Naive B cell (primary cell): ENCODE results near the gene OR9I1. TPM values are rescaled to one million over a fixed set of nuclear protein-coding genes. Genes with fewer than 3 reads are reported as not detected.
A peak's percentile ranks its signal among the peaks of the same experiment; 100 is the strongest.

ENCODE experiments used
- ATAC-seq, 2 donors: fragments of 150-1000 bp; cut with Tn5 transposase; 2 replicates each; pipeline ENCODE4 v1.10.0; 2021; ENCODE audit warnings: low read depth in 2 of 2, mild to moderate bottlenecking in 2 of 2, moderate library complexity in 2 of 2
- DNase-seq: peaks from one replicate; pipeline ENCODE4 v3.0.0; 2022
- H3K27ac Mint-ChIP-seq, 6 donors: one replicate each; pipeline ENCODE4 v1.8.0; 2020 to 2022; ENCODE audit warnings: mild to moderate bottlenecking in 6 of 6, mixed read lengths in 6 of 6, moderate library complexity in 5 of 6, inconsistent platforms in 2 of 6
- H3K27me3 Mint-ChIP-seq, 3 donors: one replicate each; pipeline ENCODE4 v1.8.0; 2021 to 2022; ENCODE audit warnings: mixed read lengths in 3 of 3, mild to moderate bottlenecking in 1 of 3
- H3K36me3 Mint-ChIP-seq, 2 donors: one replicate each; pipeline ENCODE4 v1.8.0; 2020 to 2022; ENCODE audit warnings: mixed read lengths in 2 of 2, inconsistent platforms in 1 of 2, mild to moderate bottlenecking in 1 of 2
- H3K4me1 Mint-ChIP-seq, 3 donors: one replicate each; pipeline ENCODE4 v1.8.0; 2020 to 2022; ENCODE audit warnings: mixed read lengths in 3 of 3, inconsistent platforms in 1 of 3, mild to moderate bottlenecking in 1 of 3, moderate library complexity in 1 of 3
- H3K4me3 Mint-ChIP-seq, 8 donors: one replicate each; pipeline ENCODE4 v1.8.0; 2020 to 2022; ENCODE audit warnings: mild to moderate bottlenecking in 8 of 8, mixed read lengths in 8 of 8, moderate library complexity in 8 of 8, inconsistent platforms in 2 of 8
- H3K9me3 Mint-ChIP-seq, 7 donors: one replicate each; pipeline ENCODE4 v1.8.0; 2020 to 2022; ENCODE audit warnings: mixed read lengths in 7 of 7, mild to moderate bottlenecking in 5 of 7, inconsistent platforms in 2 of 7, moderate library complexity in 1 of 7
- polyA plus RNA-seq, 6 donors: library from polyadenylated mRNA; unstranded; fragments of 300-500 nt; fragmentation: Illumina TruSeq; gene quantifications; one replicate each; pipeline ENCODE4 v1.2.3, GENCODE V29; 2021; ENCODE audit warnings: low read depth in 6 of 6

The OR9I1 gene, protein sequence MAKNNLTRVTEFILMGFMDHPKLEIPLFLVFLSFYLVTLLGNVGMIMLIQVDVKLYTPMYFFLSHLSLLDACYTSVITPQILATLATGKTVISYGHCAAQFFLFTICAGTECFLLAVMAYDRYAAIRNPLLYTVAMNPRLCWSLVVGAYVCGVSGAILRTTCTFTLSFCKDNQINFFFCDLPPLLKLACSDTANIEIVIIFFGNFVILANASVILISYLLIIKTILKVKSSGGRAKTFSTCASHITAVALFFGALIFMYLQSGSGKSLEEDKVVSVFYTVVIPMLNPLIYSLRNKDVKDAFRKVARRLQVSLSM
- polyA plus RNA-seq = not detected

DNA sequence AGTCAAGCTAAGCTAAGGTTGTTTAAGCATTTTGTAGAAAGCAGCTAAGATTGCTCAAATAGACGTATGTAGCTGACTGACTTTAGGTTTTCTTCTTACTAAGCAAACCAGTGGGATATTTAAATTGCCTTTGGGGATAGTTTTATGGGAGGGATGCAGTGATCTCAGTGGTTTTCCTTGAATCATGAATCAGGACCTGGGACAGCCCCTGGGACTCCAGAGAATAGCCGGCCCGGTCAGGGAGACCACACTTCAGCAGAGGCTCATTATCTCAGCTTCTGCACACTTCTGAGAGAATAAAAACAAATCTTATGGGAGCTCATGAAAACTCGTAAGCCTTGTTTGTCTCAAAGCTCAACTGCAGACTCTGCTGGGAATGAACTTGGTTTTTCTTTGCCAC, at the start of gene OR9I1:
OR9I1 (minus strand) TSS at position 62 of the 400 bp plus-strand sequence. CDS start 6,086 bp downstream, outside the sequence.
- Mint-ChIP-seq H3K36me3 (no peaks in the 10 kb centered on the region), H3K27me3 (peaks cover 0 to 20% (median 6%) of the 10 kb centered on the region in 3 donors), H3K9me3 (no peaks in the 10 kb centered on the region), H3K27ac (peak within 1 kb of the TSS in 1 of 6 donors; percentile 4), H3K4me3 (no peak within 1 kb of the TSS), H3K4me1 (no peaks in the 10 kb centered on the region)
- DNase-seq (no peak), ATAC-seq (no peak)

- Mint-ChIP-seq H3K36me3 (no peaks in the 10 kb centered on the region), H3K27me3 (peaks cover 6 to 20% (median 11%) of the 10 kb centered on the region in 3 donors), H3K9me3 (peaks cover 0 to 6% (median 0%) of the 10 kb centered on the region in 7 donors), H3K4me3 (no peak overlapping the region), H3K27ac (no peak overlapping the region), H3K4me1 (no peaks in the 10 kb centered on the region)
- DNase-seq (no peak), ATAC-seq (no peak)
Measured at GRCh38 chr11:58165504-58166106, 40.3 kb upstream of the OR9I1 start.

- Mint-ChIP-seq H3K9me3 (peaks cover 0 to 9% (median 0%) of the 10 kb centered on the region in 7 donors), H3K36me3 (no peaks in the 10 kb centered on the region), H3K4me1 (no peaks in the 10 kb centered on the region), H3K27me3 (peaks cover 6 to 15% (median 11%) of the 10 kb centered on the region in 3 donors), H3K27ac (no peak overlapping the region), H3K4me3 (no peak overlapping the region)
- no peak for DNase-seq
- no peak for ATAC-seq
Measured at GRCh38 chr11:58164990-58165389, 39.7 kb upstream of the OR9I1 start.

GRCh38 chr11:58164389-58164788, 39.1 kb upstream of the OR9I1 start:
- Mint-ChIP-seq H3K27ac (no peak overlapping the region), H3K36me3 (no peaks in the 10 kb centered on the region), H3K27me3 (peaks cover 6 to 11% (median 9%) of the 10 kb centered on the region in 3 donors), H3K4me3 (no peak overlapping the region), H3K4me1 (no peaks in the 10 kb centered on the region), H3K9me3 (peaks cover 0 to 15% (median 0%) of the 10 kb centered on the region in 7 donors)
- no peak for ATAC-seq
- DNase-seq = no peak

GRCh38 chr11:58152781-58153180, 27.5 kb upstream of the OR9I1 start:
- Mint-ChIP-seq H3K27ac (no peak overlapping the region), H3K4me1 (no peaks in the 10 kb centered on the region), H3K9me3 (peaks cover 0 to 5% (median 0%) of the 10 kb centered on the region in 7 donors), H3K36me3 (no peaks in the 10 kb centered on the region), H3K27me3 (peaks cover 12 to 19% (median 18%) of the 10 kb centered on the region in 3 donors), H3K4me3 (no peak overlapping the region)
- DNase-seq = no peak
- ATAC-seq = no peak

DNA sequence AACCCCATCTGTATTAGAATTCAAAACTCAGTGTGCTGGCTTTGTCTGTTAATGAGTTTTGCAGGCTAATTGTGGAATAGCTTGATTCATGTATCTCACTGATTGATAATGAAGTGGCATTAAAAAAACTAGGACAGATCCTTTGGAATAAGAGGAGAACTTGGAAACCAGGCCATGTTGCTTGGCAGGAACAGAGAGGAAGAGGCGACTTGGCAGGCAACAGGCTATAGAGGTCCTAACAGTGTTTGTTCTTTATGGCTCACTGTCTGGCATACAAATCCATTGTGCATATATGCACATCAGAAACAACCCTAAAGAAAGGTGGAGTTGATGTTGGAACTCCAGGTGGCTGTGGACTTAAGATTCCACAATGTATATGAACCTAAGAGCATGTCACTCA, 17.4 kb upstream of the OR9I1 start:
- H3K27ac Mint-ChIP-seq = no peak overlapping the region
- H3K4me3 Mint-ChIP-seq = no peak overlapping the region
- DNase-seq = no peak
- no peak for ATAC-seq
- H3K4me1 Mint-ChIP-seq = no peaks in the 10 kb centered on the region
- H3K27me3 Mint-ChIP-seq = peaks cover 13 to 17% (median 15%) of the 10 kb centered on the region in 3 donors
- H3K9me3 Mint-ChIP-seq = peaks cover 0 to 6% (median 4%) of the 10 kb centered on the region in 7 donors
- H3K36me3 Mint-ChIP-seq = no peaks in the 10 kb centered on the region

GRCh38 chr11:58135171-58135570, 9.8 kb upstream of the OR9I1 start:
- peaks cover 0 to 15% (median 10%) of the 10 kb centered on the region in 3 donors for H3K27me3 Mint-ChIP-seq
- H3K4me3 Mint-ChIP-seq = no peak overlapping the region
- H3K36me3 Mint-ChIP-seq = no peaks in the 10 kb centered on the region
- peaks cover 0 to 6% (median 3%) of the 10 kb centered on the region in 7 donors for H3K9me3 Mint-ChIP-seq
- no peak for DNase-seq
- H3K27ac Mint-ChIP-seq = no peak overlapping the region
- no peaks in the 10 kb centered on the region for H3K4me1 Mint-ChIP-seq
- ATAC-seq = no peak

DNA sequence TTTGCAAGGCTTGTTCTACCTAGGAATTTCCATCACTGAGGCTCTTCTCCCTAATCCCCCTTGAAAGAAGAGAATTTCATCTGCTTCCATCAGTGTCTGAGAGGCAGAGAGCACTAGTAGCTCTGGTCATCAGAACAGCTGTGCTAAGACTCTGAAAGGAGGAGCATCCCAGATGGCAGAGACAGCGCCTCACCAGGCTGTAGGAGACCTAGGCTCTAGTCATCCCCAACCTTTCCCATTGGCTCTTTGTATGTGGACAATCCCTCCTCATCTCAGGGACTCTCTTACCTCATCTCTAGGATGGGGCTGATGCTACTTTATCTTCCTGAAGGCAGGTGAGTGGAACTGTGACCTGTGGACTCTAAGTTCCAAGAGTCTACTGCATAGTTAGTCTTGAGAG, 8.8 kb upstream of the OR9I1 start:
- Mint-ChIP-seq H3K27me3 (peaks cover under 1 to 15% (median 10%) of the 10 kb centered on the region in 3 donors), H3K9me3 (peaks cover 0 to 6% (median 2%) of the 10 kb centered on the region in 7 donors), H3K36me3 (no peaks in the 10 kb centered on the region), H3K4me1 (no peaks in the 10 kb centered on the region), H3K4me3 (no peak overlapping the region), H3K27ac (no peak overlapping the region)
- DNase-seq (no peak), ATAC-seq (no peak)

GRCh38 chr11:58133309-58134076, 8.2 kb upstream of the OR9I1 start:
- H3K4me3 Mint-ChIP-seq = no peak overlapping the region
- H3K27ac Mint-ChIP-seq = no peak overlapping the region
- H3K36me3 Mint-ChIP-seq = no peaks in the 10 kb centered on the region
- H3K27me3 Mint-ChIP-seq = peaks cover 5 to 15% (median 10%) of the 10 kb centered on the region in 3 donors
- H3K4me1 Mint-ChIP-seq = no peaks in the 10 kb centered on the region
- ATAC-seq (no peak), DNase-seq (no peak)
- peaks cover 0 to under 1% (median 0%) of the 10 kb centered on the region in 7 donors for H3K9me3 Mint-ChIP-seq

DNA sequence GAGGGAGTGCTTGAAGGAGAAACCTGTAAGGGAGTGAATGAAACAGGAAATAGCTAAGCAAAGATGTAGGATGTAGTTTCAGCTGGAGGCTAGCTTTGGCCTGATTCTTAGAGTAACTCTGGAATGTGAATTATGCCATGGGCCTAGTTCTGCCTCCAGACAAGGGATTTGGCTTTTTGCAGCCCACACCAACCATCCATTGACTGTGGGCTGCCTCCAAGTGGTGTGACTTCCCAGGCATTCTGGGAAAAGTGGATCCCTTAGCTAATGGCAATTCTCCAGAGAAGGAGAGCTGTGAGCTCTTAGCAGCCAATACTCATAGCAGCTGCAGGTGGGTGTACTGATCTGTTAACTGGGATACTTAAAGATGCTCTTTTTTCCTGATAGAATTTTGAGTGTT, 2.0 kb upstream of the OR9I1 start:
- H3K27ac Mint-ChIP-seq = peak overlapping the region in 1 of 6 donors; percentile 24
- H3K36me3 Mint-ChIP-seq = no peaks in the 10 kb centered on the region
- no peak for ATAC-seq

DNA sequence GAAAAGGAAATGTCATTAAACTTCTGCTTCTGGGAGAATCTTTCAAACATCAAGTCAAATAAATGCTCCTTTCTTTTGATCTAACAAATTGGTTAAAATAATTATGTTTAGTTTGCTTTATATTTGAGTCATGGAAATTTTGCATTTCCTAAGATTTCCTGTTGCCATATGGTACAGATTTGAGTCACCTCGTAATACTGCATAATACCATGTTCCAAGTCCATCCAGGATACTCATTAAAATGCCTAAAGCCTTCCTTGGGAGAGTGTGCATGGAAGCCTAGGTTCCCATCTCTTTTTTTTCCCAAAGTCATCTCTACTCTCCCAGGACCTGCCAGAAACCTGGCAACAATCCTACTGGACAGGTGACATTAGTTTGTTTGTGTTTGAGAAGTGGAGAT, 4.2 kb downstream of the OR9I1 start:
- no peaks in the 10 kb centered on the region for H3K36me3 Mint-ChIP-seq
- no peak overlapping the region for H3K4me3 Mint-ChIP-seq
- no peak overlapping the region for H3K27ac Mint-ChIP-seq
- ATAC-seq (no peak), DNase-seq (no peak)
- peaks cover 0 to under 1% (median 0%) of the 10 kb centered on the region in 7 donors for H3K9me3 Mint-ChIP-seq
- no peaks in the 10 kb centered on the region for H3K4me1 Mint-ChIP-seq
- H3K27me3 Mint-ChIP-seq = peaks cover 10 to 24% (median 21%) of the 10 kb centered on the region in 3 donors

More for the DNA sequence above, 2.0 kb upstream of the OR9I1 start:
- Mint-ChIP-seq H3K4me1 (no peaks in the 10 kb centered on the region), H3K27me3 (peaks cover 0 to 20% (median 0%) of the 10 kb centered on the region in 3 donors), H3K9me3 (no peaks in the 10 kb centered on the region), H3K4me3 (no peak overlapping the region)
- no peak for DNase-seq

- Mint-ChIP-seq H3K4me1 (no peaks in the 10 kb centered on the region), H3K36me3 (peaks cover 0 to under 1% of the 10 kb centered on the region in 2 donors), H3K27ac (no peak overlapping the region), H3K4me3 (no peak overlapping the region), H3K27me3 (no peaks in the 10 kb centered on the region), H3K9me3 (peaks cover 8 to 26% (median 19%) of the 10 kb centered on the region in 7 donors)
- DNase-seq (no peak), ATAC-seq (no peak)
Measured at GRCh38 chr11:58097437-58097836, 27.9 kb downstream of the OR9I1 start.

DNA sequence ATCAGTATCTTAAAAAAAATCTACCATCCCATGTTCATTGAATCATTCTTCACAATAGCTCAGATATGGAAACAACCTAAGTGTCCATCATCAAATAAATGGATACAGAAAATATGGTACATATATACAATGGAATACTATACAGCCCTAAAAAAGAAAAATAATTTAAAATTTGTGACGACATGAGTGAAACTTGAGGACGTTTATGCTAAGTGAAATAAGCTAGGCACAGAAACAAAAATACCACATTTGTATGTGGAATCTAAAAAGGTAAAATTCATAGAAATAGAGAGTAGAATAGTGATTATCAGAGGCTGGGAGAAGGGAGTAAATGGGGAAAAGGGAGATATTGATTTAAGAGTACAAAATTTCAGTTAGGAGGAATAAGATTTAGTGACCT, 38.8 kb downstream of the OR9I1 start:
- Mint-ChIP-seq H3K4me3 (no peak overlapping the region), H3K36me3 (no peaks in the 10 kb centered on the region), H3K27me3 (peaks cover 0 to 6% (median 3%) of the 10 kb centered on the region in 3 donors), H3K4me1 (no peaks in the 10 kb centered on the region), H3K9me3 (peaks cover 5 to 38% (median 14%) of the 10 kb centered on the region in 7 donors), H3K27ac (no peak overlapping the region)
- no peak for ATAC-seq
- no peak for DNase-seq
